LHCN-M2 (cell line): ENCODE measurements around the gene AOPEP. TPM values are rescaled to one million over a fixed set of nuclear protein-coding genes. Genes with fewer than 3 reads are reported as not detected.

Source experiments
- DNase-seq: peaks from one replicate; pipeline ENCODE4 v3.0.0-alpha.2; 2012; ENCODE audit warnings: low read depth
- total RNA-seq: library from RNA; depleted of rRNA; stranded (reverse); fragments of >200 nt; gene quantifications from 2 replicates; pipeline ENCODE4 v1.2.3, GENCODE V29; 2014

AOPEP gene
- total RNA-seq, 1 experiment from 2014 or later: 114 TPM

DNA sequence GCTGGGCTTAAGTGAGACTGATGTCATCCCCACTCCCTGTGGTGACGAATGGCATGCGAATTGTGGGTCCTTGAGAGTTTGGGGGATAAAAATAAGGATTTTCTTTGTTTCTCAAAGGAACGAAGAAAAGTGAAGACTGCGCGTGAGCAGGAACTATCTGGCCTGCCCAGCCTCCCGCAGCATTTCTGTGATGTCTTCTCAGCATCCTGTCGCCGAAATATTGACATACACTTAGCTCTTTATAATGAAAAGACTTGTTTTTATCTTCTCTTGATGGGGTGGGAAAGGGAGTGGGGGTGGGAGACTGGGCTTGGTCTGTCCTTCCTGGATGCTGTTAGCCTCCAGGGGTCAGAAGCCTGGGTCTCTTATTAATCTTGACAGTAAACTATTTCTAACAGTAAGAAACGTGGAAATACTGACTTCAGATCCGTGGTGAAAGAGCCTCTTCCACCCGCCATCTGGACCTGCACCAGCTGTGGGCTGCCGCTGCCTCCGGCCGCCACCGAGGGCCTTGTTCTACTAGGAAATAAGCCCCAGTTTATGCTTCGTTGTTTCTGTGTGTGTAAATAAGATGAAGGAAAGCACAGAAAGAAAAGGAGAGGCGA lies 351.4 kb downstream of the AOPEP start:
- no peak for DNase-seq

DNA sequence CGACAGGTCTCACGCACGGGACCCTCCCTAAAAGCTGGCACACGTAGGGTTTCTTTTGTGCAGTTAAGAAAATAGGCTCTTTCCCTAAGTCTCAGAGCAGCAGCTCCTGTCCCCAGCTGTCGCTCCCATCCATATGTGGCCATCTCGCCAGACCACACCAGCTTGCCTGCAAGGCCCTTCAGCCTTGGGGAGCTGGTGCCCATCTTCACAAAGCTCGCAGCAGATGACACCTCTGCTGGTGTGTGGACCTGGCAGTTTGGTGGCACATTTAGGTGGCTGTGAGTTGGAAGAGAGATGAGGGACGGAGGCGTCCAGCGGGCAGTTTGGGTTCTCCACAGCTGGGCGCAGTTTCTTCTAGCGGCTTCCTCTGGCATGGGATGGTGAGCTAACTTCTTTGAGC lies 352.0 kb downstream of the AOPEP start:
- DNase-seq: no peak

DNA sequence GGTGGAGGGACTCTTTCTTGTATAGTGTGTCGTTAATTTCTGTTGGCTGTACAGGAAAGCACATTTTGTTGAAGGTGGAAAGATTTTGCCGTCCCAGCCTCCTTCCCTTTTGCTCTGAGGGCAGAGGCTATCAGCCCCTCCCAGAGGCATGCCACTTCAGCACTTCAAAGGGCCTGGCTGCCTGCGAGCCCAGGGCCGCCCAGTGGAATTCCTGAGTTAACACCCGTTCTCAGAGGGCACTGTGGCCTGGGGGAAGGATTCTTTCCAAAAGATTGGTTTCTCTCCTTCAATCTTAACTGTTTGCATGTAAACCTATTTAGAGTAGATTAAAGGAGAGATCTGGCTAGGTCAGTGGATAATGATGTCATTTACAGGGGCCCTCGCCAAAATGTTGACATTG lies 352.4 kb downstream of the AOPEP start:
- DNase-seq: no peak

DNA sequence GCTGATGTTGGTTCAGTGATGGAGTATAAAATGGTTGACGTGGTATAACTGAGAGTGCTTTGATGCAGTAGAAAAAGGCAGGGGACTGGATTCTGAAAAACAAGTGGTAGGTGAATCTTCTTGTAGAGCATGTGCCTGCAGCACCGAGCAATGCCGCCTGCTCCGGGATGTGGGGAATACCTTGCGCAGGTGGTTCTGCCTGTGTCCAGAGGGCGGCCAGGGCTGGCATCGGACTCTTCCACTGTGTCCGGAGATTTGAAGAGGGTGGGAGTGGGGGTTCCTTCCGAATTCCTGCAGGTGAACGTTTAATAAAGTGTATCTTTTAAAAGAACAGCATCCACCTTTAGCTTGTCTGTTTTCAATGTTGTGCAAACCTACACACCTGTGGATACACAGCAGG lies 353.0 kb downstream of the AOPEP start:
- no peak for DNase-seq

DNA sequence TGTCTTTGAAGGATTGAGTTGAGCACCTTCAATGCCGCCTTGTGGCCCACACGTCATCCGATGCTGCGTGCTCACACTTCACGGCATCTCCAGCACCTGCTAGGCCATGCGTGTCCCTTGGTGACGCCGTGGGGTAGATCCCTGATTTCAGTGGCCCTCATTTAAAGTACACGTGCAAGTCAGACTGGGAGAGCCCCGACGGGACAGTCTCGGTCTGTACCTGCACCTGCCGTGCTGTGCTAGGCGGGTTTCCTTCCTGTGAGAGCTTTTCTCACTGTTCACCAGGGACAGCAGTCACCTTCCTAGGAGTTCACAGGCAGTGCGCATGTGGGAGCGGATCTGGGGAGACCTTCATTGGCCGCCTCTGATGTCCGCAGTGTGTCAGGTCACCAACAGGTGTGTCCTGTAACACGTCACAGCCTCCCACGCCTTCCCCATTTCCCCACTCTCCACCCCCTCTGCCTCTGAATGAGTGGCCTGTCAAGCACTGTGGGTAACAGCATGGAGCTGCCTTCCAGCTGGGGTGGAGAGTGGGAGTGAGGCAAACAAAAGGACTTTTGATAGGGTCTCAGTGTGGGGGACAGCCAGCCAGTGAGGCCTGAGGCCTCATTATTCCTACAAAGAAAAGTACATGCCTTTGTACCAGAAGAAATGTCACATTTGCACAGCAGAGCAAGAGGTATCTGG lies 354.6 kb downstream of the AOPEP start:
- DNase-seq: no peak

DNA sequence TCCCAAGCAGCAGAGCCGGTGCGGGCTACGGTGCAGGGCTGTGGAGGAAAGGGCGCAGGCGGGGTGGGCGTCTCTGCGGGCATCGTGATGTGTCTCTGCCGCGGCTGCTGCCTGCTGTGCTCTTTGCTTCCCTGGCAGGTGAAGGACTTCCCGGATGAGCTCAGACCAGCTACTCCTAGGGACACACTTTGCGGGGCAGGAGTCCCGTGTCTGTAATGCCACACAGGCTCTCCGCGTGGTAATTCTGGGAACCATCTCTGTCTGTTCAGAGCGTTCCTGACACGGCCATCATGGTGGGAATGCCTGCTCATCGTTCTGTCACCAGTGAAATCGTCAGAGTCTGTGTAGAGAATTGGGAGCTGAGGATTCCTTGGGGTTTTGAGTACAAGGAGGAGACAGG lies 355.5 kb downstream of the AOPEP start:
- no peak for DNase-seq

DNA sequence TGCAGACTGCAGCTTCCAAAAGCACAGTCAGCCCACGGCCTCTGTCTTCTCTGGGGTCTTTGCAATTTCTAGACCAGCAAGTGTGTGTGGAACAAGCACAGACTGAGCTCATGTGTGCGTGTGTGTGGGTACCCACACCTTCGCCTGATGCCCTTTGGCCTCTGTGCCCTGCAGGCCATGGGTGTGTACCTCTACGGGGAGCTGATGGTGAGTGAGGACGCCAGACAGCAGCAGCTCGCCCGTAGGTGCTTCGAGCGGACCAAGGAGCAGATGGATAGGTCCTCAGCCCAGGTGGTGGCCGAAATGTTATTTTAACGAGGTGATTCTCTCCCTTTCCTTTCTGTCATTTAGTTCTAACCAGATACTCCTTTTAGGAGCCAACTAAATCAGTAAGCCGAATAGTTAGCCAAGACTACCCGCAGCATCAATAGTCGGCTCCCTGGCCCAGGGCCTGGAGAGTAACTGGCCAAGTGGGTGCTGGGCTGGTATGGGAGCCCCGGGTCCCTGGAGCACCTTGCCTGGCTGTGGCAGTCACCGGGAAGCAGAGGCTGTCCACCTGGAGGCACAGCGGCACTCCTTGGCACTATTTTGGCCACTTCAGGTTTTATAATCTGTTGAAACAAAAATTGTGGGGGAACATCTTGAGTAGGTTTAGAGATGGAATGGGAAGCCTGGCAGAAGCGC lies 356.0 kb downstream of the AOPEP start:
- DNase-seq: no peak

DNA sequence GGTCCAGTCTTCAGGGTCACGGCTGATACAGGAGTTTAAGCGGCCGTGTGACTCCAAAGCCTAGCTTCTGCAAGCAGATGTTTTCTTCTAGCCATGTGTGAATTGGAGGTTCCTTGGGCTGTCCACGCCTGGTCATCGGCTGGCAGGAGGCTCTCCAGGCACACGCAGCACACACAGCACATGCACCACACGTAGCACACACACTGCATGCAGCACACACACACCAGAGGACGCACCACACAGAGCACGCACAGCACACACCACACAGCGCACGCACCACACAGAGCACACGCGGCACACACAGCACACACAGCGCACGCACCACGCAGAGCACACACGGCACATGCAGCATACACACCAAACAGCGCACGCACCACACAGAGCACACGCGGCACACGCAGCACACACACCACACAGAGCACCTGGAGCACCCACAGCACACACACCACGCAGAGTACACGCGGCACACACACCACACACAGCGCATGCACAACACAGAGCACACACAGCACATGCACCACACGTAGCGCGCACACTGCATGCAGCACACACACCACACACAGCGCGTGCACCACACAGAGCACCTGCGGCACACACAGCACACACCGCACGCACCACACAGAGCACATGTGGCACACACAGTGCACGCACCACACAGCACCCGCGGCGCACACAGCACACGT lies 356.7 kb downstream of the AOPEP start:
- no peak for DNase-seq

DNA sequence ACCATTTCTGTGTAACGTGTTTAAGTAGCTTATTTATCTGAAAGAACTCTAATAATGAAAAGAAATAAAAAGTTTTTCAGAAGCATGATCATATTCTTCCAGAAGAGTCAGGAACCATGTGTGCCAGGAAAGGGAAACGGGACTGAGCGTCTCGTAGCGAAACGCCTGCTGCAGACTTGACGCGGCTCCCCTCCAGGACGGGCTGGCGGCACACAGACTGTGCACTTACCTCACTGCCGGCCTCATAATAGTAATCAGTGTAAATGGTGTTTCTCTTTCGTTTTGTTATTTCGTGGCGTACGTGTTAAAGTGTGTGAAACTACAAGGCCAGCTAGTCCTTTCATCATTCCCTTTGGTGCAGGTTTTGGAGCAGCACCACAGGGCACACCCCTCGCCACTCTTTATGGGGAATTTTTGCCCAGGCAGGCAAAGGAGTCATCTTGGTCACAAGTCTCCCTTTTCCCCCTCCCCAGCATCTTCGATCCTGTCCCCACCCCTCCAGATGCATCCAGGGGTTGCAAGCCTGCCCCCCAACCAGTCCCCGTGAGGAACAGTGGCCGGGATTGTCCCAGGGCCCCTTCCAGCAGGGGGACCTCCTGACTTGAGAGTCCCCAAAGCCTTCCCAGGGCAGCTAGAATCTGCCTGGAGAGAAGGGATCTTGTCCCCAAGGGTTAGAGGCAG lies 357.9 kb downstream of the AOPEP start:
- DNase-seq: no peak

DNA sequence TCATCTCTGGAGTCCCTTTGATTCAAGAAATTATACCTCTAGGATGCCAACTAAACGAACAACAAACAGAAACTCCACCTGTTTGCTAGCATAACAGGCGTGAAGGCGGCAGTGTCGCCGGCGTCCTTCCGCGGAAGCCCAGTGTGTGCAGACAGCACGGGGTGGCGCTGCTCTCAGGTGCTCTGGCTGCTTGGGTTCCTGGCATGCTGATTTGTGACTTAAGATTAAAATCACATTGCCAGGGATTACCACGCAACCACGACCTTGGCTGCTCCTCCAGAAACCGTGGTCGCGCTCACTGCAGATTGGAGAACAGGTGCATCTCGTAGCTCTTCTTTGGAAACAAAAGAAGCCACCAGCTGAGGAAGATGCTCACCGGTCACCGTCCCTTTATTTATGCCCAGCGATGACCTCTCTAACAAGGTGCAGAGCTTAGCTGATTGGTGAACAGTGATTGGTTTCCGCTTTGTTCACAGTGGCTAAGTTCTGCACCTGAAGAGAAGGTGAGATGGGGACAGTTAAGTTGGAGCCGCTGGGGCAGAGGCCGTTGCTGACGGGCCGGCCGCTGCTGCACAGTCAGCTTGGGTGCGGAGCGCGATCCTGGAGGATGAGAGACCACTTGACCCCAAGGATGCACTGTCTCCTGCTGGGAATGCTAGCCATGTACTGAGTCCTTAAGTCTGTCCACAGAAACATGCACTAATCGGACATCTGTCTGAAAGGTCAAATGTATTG lies 358.7 kb downstream of the AOPEP start:
- no peak for DNase-seq

DNA sequence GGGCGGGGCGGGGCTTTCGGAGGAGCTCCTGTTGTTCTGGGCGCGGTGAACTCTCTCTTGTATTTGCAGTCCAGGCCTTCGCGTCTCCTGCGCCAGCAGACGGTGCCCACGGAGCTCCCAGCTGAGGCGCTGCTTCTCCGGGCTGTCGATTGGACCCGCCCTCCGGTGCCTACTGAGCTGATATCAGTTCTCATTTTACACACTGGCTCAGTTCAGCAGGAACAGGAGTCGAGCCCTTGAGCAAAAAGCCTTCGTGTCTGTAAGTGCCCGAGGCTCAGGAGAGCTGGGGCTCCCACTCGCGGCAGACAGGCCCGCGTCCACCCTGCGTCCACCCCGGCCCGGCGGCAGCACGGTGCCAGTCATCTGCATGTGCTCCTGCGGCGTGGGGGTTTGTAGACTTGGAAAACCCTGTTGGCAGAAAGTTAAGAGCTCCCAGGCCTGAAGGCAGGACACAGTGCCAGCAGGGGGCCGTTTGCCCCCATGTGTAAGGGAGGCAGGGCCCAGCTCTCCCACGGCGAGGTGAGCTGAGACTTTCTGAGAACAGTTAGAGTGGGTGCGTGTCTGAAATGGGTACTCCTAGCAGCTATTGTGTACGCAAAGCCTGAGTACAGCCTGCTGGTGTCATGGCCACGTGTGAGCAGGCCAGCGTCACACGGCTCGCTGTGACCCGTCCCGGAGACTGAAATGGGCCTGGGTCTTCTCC lies 359.5 kb downstream of the AOPEP start:
- no peak for DNase-seq

DNA sequence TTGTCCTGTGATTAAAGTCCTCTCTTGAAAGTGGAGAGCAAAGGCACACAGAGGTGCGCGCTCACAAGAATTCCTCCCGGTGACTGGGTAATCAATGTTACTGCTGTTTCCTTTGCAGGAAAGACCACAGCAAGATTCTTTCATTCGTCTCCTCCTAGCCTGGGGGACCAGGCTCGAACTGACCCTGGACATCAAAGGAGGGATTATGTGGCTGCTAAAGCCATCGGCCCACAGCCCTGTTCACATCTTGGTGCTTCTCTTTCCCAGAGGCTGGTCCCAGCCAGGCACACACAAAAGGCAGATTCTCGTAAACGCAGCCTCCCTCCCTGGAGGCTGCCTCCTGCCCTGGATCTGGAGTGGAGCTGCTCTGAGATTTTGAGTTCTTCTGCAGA lies 360.1 kb downstream of the AOPEP start:
- DNase-seq: no peak

DNA sequence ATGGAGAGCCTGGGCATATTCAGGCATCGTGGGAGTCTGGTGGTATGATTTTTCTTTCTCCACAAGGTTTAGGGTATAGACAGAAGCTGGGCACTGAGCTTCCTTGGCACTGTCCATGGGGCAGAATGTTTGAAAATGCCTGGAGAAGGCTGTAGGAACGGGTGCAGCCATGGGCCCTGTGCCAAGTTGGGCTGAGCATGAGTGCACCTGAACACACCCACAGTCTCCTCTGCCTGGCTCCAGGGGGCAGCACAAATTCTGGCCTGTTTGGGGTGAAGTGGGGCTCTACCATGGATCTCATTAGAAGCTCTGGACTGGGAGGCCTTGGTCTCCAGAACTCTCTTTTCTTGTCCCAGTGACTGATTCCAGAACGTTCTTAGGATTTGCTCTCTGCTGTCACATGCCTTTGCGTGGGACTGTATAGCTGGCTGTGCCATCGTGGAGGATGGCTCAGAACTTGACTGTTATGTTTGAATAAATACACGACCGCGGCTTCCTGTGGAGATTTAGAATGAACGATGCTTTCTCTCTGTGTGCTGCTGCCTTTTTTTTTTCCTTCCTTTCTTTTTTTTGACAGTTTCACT lies 361.3 kb downstream of the AOPEP start:
- peak; percentile 59 for DNase-seq

DNA sequence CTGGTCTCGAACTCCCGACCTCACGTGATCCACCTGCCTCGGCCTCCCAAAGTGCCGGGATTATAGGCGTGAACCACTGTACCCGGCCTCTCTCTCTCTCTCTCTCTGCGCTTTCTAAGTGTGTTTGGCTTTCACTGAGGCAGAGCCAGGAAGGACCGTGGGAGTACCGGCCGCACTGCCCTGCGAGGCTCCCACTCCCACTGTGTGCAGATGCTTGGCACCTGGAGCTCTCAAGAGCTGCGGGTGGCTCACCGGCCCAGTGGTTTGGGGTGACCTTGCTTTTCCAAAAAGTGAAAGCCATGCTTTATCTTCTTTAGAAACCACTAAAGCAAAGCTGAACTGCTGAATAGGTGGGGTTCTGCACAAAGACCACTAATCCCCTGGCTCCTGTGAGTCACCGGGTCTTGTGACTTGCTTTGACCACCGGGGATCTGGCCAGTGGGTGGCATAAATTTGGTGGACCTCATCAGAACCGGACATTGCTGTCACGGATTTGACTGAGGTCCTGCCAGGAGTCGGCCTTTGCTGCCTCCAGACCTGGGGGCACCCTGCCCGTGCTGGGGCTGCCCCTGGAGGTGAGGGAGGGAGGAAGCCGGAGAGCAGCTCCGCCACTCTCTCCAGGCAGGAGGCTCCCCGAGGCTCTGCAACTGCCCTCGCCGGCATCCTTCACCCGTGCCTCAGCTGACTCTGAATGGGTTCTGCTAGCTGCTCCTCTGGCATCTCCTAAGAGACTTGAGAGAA lies 362.1 kb downstream of the AOPEP start:
- peak; percentile 91 for DNase-seq

DNA sequence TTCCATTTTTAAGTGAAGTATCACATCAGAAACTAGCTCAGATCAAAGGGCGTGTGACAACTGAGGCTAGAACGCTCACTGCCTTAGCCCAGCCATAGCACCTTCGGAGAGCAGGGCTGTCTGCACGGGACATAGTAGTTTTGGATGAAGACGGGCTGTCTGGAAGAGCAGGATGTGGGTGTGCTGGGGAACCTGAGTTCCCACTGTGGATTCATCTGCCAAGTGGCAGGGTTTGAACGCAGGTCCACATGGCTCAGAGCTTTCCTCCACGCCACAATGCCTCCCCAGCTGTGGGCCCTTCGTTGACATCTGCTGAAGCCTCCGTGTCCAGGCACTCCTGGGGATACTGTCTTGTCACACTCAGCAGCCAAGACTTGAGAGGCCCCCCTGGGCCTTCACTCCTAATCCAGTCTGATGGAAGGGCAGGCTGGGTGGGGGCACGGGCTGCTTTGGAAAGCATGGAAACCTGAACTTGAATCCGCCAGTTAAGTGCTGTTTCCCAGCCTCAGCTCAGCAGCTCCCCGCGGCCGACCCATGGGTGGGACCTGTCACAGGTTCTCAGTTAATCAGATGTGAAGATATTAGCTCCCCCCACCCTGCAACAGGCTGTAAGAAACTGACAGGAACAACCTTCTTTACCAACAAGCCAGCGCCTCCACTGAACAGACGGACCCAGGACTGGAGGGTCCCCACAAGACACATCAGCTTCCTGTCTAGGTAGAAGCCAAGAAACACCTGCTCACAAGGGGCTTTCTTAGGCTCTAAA lies 362.9 kb downstream of the AOPEP start:
- no peak for DNase-seq

DNA sequence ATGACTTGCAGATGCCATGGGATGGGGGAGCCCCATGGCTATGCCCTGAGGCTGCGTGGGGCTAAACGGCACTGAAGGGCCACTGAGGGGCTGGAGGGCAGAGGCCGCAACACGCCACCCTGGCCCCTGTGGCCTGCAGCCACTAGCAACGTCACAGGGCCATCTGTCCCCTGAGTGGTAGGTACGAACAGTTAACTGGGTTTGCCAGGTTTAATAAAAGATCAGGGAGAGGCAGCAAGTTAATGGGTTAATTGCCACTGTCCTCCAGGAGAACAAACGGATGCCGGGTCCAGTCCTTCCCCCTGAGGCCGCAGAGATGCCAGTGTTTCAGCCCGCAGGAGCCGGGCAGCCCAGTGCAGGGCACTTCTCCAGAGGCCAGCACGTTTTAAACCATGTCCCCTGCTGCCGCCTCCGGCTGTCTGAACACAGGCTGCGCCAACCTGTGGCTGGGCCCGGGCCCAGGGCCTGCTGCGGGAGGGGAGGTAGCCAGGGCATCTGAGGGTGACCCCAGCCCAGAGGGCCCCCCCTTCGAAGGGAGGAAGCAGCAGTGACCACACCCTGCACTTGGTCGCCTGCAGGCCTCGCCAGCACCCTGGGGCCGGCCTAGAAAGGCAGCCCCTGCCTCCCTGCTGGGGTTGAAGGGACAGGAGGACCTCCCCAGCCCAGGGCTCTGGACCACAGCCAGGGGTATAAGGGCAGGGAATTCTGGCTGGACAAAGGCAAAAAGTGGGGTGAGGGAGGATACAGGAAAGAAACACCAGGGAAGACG lies 363.7 kb downstream of the AOPEP start:
- no peak for DNase-seq

DNA sequence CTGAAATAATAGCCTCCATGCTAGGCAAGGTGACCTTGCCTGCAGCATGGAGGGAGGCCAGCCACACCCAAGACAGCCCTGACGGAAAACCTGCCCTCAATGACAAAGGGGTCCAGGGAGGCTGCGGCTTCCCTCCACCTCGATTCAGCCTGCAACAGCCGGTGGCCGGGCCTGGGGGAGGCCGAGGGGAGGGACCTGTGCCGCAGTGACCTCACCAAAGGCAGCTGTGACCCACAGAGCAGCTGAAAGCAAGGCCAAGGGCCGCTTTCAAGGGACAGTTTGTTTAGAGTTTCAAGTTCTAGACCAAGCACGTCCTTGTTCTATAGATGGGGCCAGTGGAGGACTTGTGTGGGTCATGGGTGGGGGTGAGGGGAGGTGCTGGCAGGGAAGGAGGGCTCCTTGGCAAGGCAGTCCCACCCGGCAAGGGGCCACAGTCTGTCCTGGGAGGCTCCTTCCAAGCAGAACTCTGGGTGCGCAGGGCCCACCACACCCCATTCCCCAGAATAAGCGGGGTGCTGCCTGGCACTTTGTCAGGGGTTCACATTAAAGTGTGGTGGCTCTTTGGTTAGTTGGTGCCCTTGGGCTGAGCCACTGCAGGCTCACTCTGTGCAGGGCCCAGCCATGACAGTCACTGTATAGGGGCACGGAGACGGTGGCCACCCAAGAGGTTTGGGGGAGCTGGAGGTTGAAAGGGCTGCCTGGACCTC lies 364.5 kb downstream of the AOPEP start:
- DNase-seq: peak; percentile 85
